Large intestine (tissue), 3 donors: ENCODE results near the gene LHFPL6. TPM values are rescaled to one million over a fixed set of nuclear protein-coding genes. Genes with fewer than 3 reads are reported as not detected.
A peak's percentile ranks its signal among the peaks of the same experiment; 100 is the strongest.

Source experiments
- DNase-seq, 2 donors: peaks; one replicate each; pipeline versions ENCODE4 v3.0.0 to v3.0.0-alpha.2; 2013
- H3K27ac ChIP-seq: one replicate; pipeline ENCODE4 v1.5.1; 2013; ENCODE audit warnings: low read length
- H3K27me3 ChIP-seq: 2 replicates; pipeline ENCODE4 v1.6.1; 2013; ENCODE audit warnings: low read length; ENCODE audit not compliant: control insufficient read depth, insufficient read depth
- H3K36me3 ChIP-seq: 2 replicates; pipeline ENCODE4 v1.6.1; 2013; ENCODE audit warnings: low read length; ENCODE audit not compliant: control insufficient read depth, insufficient read depth
- H3K4me1 ChIP-seq: one replicate; pipeline ENCODE4 v1.6.1; 2013; ENCODE audit warnings: low read length; ENCODE audit not compliant: control insufficient read depth, insufficient read depth
- H3K4me3 ChIP-seq: one replicate; pipeline ENCODE4 v1.5.1; 2013; ENCODE audit warnings: low read length
- H3K9me3 ChIP-seq: one replicate; pipeline ENCODE4 v1.6.1; 2013; ENCODE audit warnings: mild to moderate bottlenecking, low read depth, low read length, moderate library complexity; ENCODE audit not compliant: control insufficient read depth
- WGBS: methylation state at CpG from one replicate; pipeline ENCODE4 v1.1.5; 2013; ENCODE audit warnings: low lambda C conversion rate; ENCODE audit not compliant: insufficient coverage; 5-methylcytosine and 5-hydroxymethylcytosine counted together
- polyA plus RNA-seq: library from polyadenylated mRNA; unstranded; fragments of 120-200 nt; gene quantifications from one replicate; pipeline ENCODE4 v1.2.1, GENCODE V29; 2013

LHFPL6 gene
- polyA plus RNA-seq, 1 donor: 22.6 TPM

GRCh38 chr13:39418424-39418823 lies 184.6 kb downstream of the LHFPL6 start:
- Histone ChIP-seq H3K4me3 (no peak overlapping the region), H3K27ac (no peak overlapping the region), H3K9me3 (no peaks in the 10 kb centered on the region), H3K27me3 (peaks cover 3% of the 10 kb centered on the region), H3K36me3 (no peaks in the 10 kb centered on the region), H3K4me1 (no peaks in the 10 kb centered on the region)
- whole genome bisulfite sequencing: 50% methylated on average over 2 of the region's 3 CpGs
- no peak for DNase-seq

GRCh38 chr13:39417643-39418042 lies 185.3 kb downstream of the LHFPL6 start:
- Histone ChIP-seq H3K36me3 (no peaks in the 10 kb centered on the region), H3K9me3 (no peaks in the 10 kb centered on the region), H3K4me1 (no peaks in the 10 kb centered on the region), H3K4me3 (no peak overlapping the region), H3K27me3 (peaks cover 3% of the 10 kb centered on the region), H3K27ac (no peak overlapping the region)
- DNase-seq: no peak
- WGBS: 15% methylated on average over 2 of the region's 5 CpGs

GRCh38 chr13:39417131-39417530 lies 185.9 kb downstream of the LHFPL6 start:
- Histone ChIP-seq H3K4me3 (no peak overlapping the region), H3K36me3 (no peaks in the 10 kb centered on the region), H3K27me3 (peaks cover 3% of the 10 kb centered on the region), H3K9me3 (no peaks in the 10 kb centered on the region), H3K4me1 (no peaks in the 10 kb centered on the region), H3K27ac (no peak overlapping the region)
- WGBS: 45% methylated on average over 2 of the region's 5 CpGs
- no peak for DNase-seq

GRCh38 chr13:39415008-39415802 lies 187.8 kb downstream of the LHFPL6 start:
- no peaks in the 10 kb centered on the region for H3K9me3 ChIP-seq
- DNase-seq: peak in 1 of 2 donors; percentile 5
- H3K36me3 ChIP-seq: no peaks in the 10 kb centered on the region
- H3K27me3 ChIP-seq: peaks cover 3% of the 10 kb centered on the region
- H3K27ac ChIP-seq: no peak overlapping the region
- no peak overlapping the region for H3K4me3 ChIP-seq
- 70% methylated on average over 2 of the region's 8 CpGs for WGBS
- H3K4me1 ChIP-seq: no peaks in the 10 kb centered on the region

- H3K4me1 ChIP-seq: no peaks in the 10 kb centered on the region
- H3K27ac ChIP-seq: no peak overlapping the region
- DNase-seq: no peak
- no peak overlapping the region for H3K4me3 ChIP-seq
- no peaks in the 10 kb centered on the region for H3K36me3 ChIP-seq
- no peaks in the 10 kb centered on the region for H3K9me3 ChIP-seq
- peaks cover 3% of the 10 kb centered on the region for H3K27me3 ChIP-seq
Observed at GRCh38 chr13:39414339-39414738, 188.7 kb downstream of the LHFPL6 start.

GRCh38 chr13:39411511-39411910 lies 191.5 kb downstream of the LHFPL6 start:
- Histone ChIP-seq H3K4me1 (no peaks in the 10 kb centered on the region), H3K36me3 (no peaks in the 10 kb centered on the region), H3K27me3 (no peaks in the 10 kb centered on the region), H3K27ac (no peak overlapping the region), H3K4me3 (no peak overlapping the region), H3K9me3 (no peaks in the 10 kb centered on the region)
- WGBS: no CpG with 5 or more reads among the region's 3 CpGs
- DNase-seq: no peak

- Histone ChIP-seq H3K9me3 (no peaks in the 10 kb centered on the region), H3K27ac (no peak overlapping the region), H3K4me1 (no peaks in the 10 kb centered on the region), H3K4me3 (no peak overlapping the region), H3K27me3 (no peaks in the 10 kb centered on the region), H3K36me3 (no peaks in the 10 kb centered on the region)
- DNase-seq: no peak
- WGBS: 78% methylated on average over 2 of the region's 5 CpGs
Observed at GRCh38 chr13:39410964-39411363, 192.0 kb downstream of the LHFPL6 start.

- no CpG with 5 or more reads among the region's 2 CpGs for WGBS
- no peak overlapping the region for H3K27ac ChIP-seq
Observed at GRCh38 chr13:39410096-39410901, 192.7 kb downstream of the LHFPL6 start.

GRCh38 chr13:39408512-39408911 lies 194.5 kb downstream of the LHFPL6 start:
- Histone ChIP-seq H3K27me3 (no peaks in the 10 kb centered on the region), H3K27ac (no peak overlapping the region), H3K36me3 (no peaks in the 10 kb centered on the region), H3K9me3 (no peaks in the 10 kb centered on the region), H3K4me3 (no peak overlapping the region), H3K4me1 (no peaks in the 10 kb centered on the region)
- 86% methylated on average over 3 of the region's 3 CpGs for WGBS
- DNase-seq: no peak

More at GRCh38 chr13:39410096-39410901, 192.7 kb downstream of the LHFPL6 start:
- H3K4me1 ChIP-seq: no peaks in the 10 kb centered on the region
- no peaks in the 10 kb centered on the region for H3K36me3 ChIP-seq
- no peaks in the 10 kb centered on the region for H3K9me3 ChIP-seq
- DNase-seq: no peak
- H3K27me3 ChIP-seq: no peaks in the 10 kb centered on the region
- H3K4me3 ChIP-seq: no peak overlapping the region

- Histone ChIP-seq H3K4me1 (no peaks in the 10 kb centered on the region), H3K27ac (no peak overlapping the region), H3K27me3 (no peaks in the 10 kb centered on the region), H3K9me3 (no peaks in the 10 kb centered on the region), H3K4me3 (no peak overlapping the region), H3K36me3 (no peaks in the 10 kb centered on the region)
- 68% methylated on average over 4 of the region's 5 CpGs for WGBS
- no peak for DNase-seq
Observed at GRCh38 chr13:39407786-39408185, 195.2 kb downstream of the LHFPL6 start.
